HEK293 (cell line): ENCODE results near the gene ZCCHC14.

Source experiments
- ZNF24 ChIP-seq: fragments of 450-650 bp; formaldehyde crosslinking; IDR thresholded peaks from 2 replicates; pipeline ENCODE4 v1.5.1; 2016; ENCODE audit warnings: missing biosample characterization, missing genetic modification characterization
- ZNF768 ChIP-seq: fragments of 450-650 bp; formaldehyde crosslinking; IDR thresholded peaks from 2 replicates; pipeline ENCODE4 v1.5.1; 2018; ENCODE audit warnings: missing biosample characterization, mild to moderate bottlenecking, missing genetic modification characterization
- TF ChIP-seq, protein P1 (sequence below): fragments of 450-650 bp; IDR thresholded peaks from 2 replicates; pipeline ENCODE4 v1.5.1; 2018; ENCODE audit warnings: missing biosample characterization, missing genetic modification characterization

GRCh38 chr16:87368029-87368770, 124.6 kb downstream of the ZCCHC14 start:
- TF ChIP-seq ZNF24 (tag by site-specific recombination) (no peak), ZNF768 (no peak)
- TF ChIP-seq, protein P1, sequence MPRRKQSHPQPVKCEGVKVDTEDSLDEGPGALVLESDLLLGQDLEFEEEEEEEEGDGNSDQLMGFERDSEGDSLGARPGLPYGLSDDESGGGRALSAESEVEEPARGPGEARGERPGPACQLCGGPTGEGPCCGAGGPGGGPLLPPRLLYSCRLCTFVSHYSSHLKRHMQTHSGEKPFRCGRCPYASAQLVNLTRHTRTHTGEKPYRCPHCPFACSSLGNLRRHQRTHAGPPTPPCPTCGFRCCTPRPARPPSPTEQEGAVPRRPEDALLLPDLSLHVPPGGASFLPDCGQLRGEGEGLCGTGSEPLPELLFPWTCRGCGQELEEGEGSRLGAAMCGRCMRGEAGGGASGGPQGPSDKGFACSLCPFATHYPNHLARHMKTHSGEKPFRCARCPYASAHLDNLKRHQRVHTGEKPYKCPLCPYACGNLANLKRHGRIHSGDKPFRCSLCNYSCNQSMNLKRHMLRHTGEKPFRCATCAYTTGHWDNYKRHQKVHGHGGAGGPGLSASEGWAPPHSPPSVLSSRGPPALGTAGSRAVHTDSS (tag by site-specific recombination), result no peak
